ENCODE data around the gene C9orf78.

- no peak for TF ChIP-seq CTCF (IDR thresholded peaks at IDR 0.05)
- no peak for TF ChIP-seq EP300 (IDR thresholded peaks at IDR 0.05)
These were observed 8.3 kb downstream of the C9orf78 start for GRCh38 chr9:129826759-129827158.

All from upper lobe of left lung (tissue), 4 donors.